Measurements from ENCODE around the gene COX7A2. TPM values are rescaled to one million over a fixed set of nuclear protein-coding genes. Genes with fewer than 3 reads are reported as not detected.
A peak's percentile ranks its signal among the peaks of the same experiment; 100 is the strongest.

Gene COX7A2, protein sequence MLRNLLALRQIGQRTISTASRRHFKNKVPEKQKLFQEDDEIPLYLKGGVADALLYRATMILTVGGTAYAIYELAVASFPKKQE
- 122 and 123 TPM in 2 replicates for total RNA-seq (2014; rRNA removed; shearing (Covaris generic))

DNA sequence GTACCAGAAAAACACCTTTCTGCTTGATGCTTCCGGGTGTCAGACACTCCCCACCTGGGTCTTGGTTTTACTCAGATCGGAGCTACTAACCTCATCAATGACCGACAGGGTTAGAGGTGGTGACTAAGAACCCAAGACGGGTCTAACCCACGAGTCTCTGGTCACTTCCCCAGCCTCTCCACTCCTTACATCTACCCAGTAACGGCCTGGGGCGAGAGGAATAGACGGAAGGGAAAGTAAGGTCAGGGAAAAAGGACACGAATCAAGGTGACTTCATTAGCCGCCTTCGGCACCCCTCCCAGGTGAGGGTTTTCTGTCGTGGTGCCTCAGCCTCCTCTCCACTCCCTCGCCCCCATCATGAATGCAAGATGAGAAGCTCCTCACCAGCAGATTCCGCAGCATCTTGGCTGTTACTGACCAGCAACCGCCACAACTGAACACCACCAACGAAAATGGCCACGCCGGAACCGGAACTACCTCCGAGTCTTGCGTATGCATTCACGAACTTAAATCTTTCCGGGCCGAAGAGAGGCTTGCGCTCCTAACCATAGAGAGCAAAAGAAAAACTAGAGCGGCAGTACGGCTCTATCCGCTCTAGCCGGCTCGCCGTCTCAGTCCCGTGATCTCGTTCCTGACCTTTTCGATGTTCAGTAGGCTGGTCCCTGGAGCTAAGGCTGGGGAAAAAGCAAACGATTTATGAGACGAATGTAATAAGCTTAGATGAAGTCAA, at the start of gene COX7A2:
Gene COX7A2, minus strand, starts transcription at position 469 of the 730 bp plus-strand sequence. Its CDS starts 67 bp downstream, at position 402.
- DNase-seq (ENCODE audit: low spot score), result peak; percentile 95

DNA sequence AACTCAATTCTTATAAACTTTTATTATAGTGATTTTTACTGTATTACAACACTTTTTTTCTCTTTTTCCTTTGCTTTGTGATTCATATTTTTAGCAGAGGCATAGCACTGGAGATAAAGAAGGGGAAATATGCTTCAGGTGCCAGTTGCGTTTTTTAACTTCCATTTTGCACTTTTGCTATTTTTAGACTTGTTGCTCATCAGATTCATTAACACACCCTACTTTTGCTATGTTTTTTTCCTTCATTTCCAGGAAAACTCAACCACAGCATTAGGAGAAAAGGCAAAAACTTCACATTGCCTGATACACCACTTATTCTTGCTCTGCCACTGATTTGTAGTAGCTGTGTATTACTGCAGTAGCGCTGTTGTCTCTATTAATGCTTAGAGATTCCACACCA, 49.0 kb upstream of the COX7A2 start:
- no peak for DNase-seq (ENCODE audit: low spot score)

- no peak for DNase-seq (ENCODE audit: low spot score)
Measured at GRCh38 chr6:75291744-75292143, 48.1 kb upstream of the COX7A2 start.

GRCh38 chr6:75291331-75291730, 47.7 kb upstream of the COX7A2 start:
- DNase-seq (ENCODE audit: low spot score), result no peak

DNA sequence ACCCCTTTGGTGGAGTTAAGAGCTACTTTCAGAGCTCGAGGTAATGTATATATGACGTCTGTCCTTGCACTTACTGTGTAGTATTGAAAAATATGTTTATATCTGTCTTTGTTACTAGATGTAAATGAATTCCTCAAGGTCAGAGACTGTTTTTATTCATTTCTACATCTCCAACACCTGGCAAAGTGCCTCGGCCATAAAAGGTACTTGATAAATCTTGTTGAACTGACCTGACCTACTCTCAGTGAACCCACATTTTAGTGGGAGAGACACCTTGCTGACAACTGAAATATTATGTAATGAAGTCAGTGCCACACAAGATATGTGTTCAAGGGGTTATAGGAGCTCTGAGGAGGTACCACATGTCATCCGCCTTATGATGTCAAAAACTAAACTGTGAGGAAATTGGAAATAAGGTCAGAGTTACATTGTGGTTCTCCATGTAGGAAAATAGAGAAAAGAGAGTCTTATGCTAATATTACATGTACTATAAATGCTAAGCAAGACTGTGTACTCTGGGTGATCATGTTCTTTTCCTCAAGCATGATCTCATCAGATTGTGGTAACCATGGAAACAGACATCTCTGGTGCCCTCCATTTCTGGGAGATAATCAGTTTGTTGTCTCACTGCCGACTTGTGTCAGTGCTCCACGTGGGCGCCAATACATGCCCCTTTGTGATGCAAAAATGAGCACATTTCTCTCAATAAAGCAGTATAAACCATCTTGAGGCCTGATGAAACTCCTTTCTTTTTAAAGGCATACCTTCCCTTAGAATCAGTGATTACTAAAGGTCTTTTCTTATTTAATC, 46.7 kb upstream of the COX7A2 start:
- DNase-seq (ENCODE audit: low spot score), result no peak

GRCh38 chr6:75288023-75288422, 44.4 kb upstream of the COX7A2 start:
- DNase-seq (ENCODE audit: low spot score), result no peak

DNA sequence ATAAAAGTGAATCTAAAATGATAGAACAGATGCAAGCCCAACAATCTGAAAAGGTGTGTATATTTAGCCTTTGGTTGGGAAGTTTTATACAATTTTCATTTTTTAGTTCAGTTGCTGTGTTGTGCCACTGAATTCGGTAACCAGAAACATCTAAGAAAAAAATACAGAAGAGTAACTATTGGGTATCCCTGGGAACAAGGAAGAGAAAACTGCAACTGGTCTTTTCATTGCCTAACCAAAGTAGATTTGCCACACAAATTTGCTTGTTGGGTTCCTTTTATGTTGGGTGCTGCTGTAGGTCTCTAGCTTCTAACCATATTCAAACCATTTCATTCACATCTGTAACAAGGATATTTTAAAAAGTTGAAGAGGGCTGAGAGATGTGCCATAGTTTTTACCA, 43.8 kb upstream of the COX7A2 start:
- DNase-seq (ENCODE audit: low spot score), result no peak

DNA sequence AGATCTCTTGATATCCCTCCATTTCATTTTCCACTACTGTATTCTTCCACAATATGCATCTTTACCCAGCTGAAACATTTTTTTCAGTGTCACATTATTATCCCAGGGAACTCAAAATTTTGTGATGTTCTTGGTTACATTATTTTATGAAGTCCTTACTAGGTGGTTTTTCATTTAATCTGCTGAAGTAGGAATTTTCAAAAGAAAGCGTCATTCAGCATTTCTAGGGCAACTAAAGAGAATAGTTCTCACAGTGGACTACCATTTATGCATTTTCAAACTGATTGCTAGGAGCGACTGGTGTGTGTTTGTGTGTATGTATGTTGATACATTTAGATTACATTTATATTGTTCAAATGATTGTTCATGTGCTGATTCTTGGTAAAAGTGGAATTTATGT, 43.4 kb upstream of the COX7A2 start:
- no peak for DNase-seq (ENCODE audit: low spot score)

DNA sequence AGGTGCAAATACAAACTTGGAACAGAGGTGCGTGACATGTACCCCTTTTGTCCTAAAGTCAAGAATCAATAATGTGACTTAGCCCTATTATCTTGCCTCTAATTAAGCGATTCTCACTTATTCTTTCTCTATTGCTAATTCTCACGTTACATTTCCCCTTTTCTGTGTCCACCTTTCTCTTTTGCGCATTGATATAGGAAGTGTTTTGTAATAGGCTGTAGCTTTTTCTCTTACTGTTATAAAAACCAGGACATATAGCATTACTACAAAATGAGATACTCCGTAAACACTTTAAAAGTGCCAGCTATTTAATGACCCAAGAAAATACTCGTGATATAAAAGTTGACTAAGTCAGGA, 41.7 kb upstream of the COX7A2 start:
- DNase-seq (ENCODE audit: low spot score), result no peak

DNA sequence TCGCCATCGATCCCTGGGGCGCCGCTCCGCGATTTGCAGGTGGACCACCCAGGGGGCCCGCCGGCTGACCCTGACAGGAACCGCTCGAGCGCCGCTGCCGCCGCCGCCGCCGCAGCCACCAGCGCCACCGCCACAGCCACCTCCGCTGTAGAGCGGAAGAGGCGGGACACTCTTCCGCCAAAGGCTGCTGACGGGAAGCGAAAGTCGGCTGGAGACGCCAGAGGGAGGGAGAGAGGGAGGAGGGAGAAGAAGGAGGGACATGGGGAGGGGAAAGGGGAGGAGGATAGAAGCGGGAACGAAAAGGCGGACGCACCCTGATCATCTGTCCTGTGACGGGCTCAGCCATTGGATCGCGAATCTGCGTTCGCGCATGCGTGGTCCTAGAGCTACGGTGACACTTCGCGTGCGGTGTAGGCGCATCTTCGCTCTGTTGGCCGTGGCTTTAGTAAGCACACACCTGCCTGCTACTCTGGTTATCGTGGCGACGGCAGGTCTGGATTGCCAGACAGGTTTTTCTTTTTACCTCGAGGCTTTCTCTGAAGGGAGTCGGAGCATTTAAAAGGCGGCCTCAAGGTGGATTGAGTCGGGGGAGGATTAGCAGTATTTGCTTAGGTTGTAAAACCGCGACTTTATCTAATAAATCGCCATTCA, 41.2 kb upstream of the COX7A2 start, which contains the start of gene TMEM30A:
Gene TMEM30A, minus strand, starts transcription at position 161 of the 651 bp plus-strand sequence. Its CDS starts 154 bp downstream, at position 7.
- DNase-seq (ENCODE audit: low spot score), result peak; percentile 99

DNA sequence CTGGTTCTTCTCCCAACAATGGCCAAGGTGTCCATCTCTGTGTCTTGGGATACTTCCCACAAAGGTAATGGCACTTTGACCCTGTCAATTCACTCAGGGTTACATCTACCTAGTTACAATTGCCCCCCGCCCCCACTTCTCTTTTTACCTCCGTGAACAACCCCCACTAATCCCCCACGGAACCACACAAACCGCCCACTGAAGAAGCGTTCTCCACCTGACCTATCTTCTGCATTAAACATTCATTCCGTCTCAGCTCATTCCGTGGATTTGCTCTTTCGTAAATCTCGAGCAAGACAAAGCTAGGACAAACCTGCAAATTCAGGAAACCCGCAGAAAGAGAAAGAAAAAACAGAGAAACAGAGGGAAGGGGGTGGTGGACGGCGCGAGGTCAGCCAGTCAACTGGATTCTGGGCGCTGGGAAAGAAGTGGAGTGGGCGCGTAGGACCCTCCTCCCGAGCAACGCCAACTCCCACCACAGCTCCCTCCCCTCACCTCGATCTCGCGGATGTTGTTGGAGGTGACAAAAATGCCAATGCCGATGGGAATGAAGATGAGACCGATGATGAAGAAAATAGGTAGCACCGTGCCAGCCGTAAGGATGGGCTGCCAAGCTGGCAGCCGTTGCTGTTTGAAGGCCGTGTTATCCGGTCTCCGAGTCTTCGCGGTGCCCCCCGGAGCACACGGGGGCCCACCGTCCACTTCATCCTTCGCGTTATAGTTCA, 40.5 kb upstream of the COX7A2 start:
- peak; percentile 51 for DNase-seq (ENCODE audit: low spot score)

GRCh38 chr6:75282706-75283105, 39.1 kb upstream of the COX7A2 start:
- DNase-seq (ENCODE audit: low spot score), result no peak

DNA sequence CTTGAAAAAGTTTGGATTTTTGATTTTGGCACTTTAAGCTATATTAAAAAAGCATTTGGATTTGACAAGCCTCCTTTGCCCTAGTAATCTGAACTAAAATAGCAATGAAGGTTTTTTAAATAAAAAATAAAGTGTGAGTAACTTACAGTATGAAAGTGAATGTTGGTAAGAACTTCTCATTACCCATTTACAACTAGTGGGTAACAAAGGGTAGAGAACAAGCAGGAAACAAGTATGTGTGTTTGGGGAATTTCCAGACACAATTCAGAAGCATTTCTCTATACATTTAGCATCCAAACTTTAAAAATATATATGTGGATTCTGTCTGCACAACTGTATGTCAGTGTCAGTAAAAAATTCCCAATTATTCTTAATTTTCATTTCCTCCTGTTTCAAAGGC, 38.1 kb upstream of the COX7A2 start:
- no peak for DNase-seq (ENCODE audit: low spot score)

- no peak for DNase-seq (ENCODE audit: low spot score)
Measured at GRCh38 chr6:75280131-75280855, 36.7 kb upstream of the COX7A2 start.

GRCh38 chr6:75279418-75279817, 35.8 kb upstream of the COX7A2 start:
- DNase-seq (ENCODE audit: low spot score), result no peak

- no peak for DNase-seq (ENCODE audit: low spot score)
Measured at GRCh38 chr6:75278474-75279077, 35.0 kb upstream of the COX7A2 start.

DNA sequence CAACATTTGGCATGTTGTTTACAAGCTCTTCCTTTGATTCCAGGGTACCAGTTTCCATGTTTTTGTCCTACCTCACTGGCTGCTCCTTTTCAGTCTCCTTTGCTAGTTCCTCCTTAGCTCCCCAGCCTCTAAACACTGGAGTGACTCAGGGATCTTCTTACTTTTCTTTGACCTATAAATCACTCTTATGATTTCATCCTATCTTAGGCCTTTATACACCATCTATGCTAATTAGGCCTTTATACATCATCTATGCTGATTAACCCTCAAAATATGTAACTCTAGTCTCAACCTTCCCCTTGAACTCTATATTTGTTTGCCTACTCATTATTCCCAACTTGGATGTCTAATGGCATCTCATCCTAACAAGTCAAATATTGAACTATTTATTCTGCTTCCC, 31.5 kb upstream of the COX7A2 start:
- DNase-seq (ENCODE audit: low spot score), result no peak

DNA sequence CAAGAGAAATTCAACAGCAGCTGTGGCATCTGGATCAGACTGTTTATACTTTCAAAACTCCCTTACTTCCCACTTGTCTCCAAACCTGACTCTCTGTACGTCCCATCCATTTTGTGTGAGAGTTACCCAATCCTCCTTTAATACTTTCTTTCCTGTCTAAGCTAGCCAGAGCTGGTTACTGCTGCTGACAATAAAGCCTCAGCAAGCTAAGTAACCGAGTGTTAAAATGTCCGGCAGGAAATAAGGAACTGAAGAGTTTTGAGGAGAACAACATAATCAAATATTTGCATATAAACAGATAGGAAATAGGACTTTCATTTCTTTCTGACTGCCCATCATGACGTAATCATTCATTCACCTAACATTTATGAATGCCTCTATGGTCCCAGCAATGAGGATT, 29.4 kb upstream of the COX7A2 start:
- DNase-seq (ENCODE audit: low spot score), result no peak

DNA sequence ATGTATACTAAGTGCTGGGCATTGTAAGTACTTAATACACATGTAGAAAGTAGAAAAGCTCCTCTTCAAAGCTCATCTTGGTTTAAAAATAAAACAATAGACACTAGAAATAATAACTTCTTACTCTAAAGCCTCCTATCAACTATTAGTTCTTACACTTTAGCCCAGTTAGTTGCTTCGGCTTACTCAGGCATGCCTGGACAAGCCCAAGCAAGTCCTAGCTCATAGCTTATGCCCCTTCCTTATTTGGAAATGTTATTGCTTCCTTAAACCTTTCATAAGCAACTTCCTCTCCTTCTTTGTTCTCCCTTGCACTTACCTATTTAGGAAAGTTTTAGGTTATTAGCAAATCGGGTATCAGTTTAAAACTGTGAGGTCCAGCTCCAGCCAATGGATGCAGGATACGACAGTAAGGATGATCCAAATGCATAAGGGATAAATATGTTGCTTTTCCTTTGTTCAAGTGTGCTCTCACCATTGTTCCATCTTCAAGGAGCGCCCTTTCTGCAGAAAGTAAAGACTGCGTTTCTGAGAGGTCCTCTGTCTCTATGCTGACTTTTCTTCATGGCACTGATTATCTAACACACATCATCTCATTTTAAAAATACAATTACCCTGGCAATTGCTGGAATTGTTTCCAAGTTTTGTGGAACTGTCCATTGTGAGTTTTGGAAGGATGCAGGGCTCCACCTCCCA, 28.7 kb upstream of the COX7A2 start:
- DNase-seq (ENCODE audit: low spot score), result no peak

- no peak for DNase-seq (ENCODE audit: low spot score)
Measured at GRCh38 chr6:75268988-75269354, 25.4 kb upstream of the COX7A2 start.

All from HT-29 (cell line).